ENCODE results near the gene RNF121. TPM values are rescaled to one million over a fixed set of nuclear protein-coding genes. Genes with fewer than 3 reads are reported as not detected.

Gene RNF121
- polyA plus RNA-seq, 10 donors, result 24.1 to 33.1 (median 27.5) TPM

- no peak for DNase-seq
These were observed 75.9 kb downstream of the RNF121 start for GRCh38 chr11:72004515-72005346.

GRCh38 chr11:72005347-72006260, 76.8 kb downstream of the RNF121 start:
- no peak for DNase-seq

GRCh38 chr11:72006309-72007088, 77.7 kb downstream of the RNF121 start:
- DNase-seq, result no peak

- no peak for DNase-seq
These were observed 78.2 kb downstream of the RNF121 start for GRCh38 chr11:72007089-72007476.

GRCh38 chr11:72007587-72007986, 78.7 kb downstream of the RNF121 start:
- no peak for DNase-seq

GRCh38 chr11:72008728-72009127, 79.9 kb downstream of the RNF121 start:
- no peak for DNase-seq

GRCh38 chr11:72009156-72009555, 80.3 kb downstream of the RNF121 start:
- DNase-seq, result no peak

- no peak for DNase-seq
These were observed 81.8 kb downstream of the RNF121 start for GRCh38 chr11:72010529-72011233.

- DNase-seq, result no peak
These were observed 83.3 kb downstream of the RNF121 start for GRCh38 chr11:72012091-72012630.

GRCh38 chr11:72012897-72013721, 84.3 kb downstream of the RNF121 start:
- DNase-seq, result peak; percentile 56 to 84 (median 79)

GRCh38 chr11:72013765-72014711, 85.2 kb downstream of the RNF121 start:
- DNase-seq, result peak in 1 of 3 donors; percentile 49

- DNase-seq, result no peak
These were observed 86.0 kb downstream of the RNF121 start for GRCh38 chr11:72014761-72015320.

GRCh38 chr11:72015511-72016061, 86.7 kb downstream of the RNF121 start:
- DNase-seq, result peak in 1 of 3 donors; percentile 59

- DNase-seq, result no peak
These were observed 89.3 kb downstream of the RNF121 start for GRCh38 chr11:72018171-72018570.

GRCh38 chr11:72023335-72023734, 94.5 kb downstream of the RNF121 start:
- no peak for DNase-seq

GRCh38 chr11:72024069-72024754, 95.4 kb downstream of the RNF121 start:
- no peak for DNase-seq

GRCh38 chr11:72026090-72026489, 97.2 kb downstream of the RNF121 start:
- peak in 1 of 3 donors; percentile 53 for DNase-seq
